Measurements from ENCODE around the gene WWP2.

- TF ChIP-seq, protein P1, sequence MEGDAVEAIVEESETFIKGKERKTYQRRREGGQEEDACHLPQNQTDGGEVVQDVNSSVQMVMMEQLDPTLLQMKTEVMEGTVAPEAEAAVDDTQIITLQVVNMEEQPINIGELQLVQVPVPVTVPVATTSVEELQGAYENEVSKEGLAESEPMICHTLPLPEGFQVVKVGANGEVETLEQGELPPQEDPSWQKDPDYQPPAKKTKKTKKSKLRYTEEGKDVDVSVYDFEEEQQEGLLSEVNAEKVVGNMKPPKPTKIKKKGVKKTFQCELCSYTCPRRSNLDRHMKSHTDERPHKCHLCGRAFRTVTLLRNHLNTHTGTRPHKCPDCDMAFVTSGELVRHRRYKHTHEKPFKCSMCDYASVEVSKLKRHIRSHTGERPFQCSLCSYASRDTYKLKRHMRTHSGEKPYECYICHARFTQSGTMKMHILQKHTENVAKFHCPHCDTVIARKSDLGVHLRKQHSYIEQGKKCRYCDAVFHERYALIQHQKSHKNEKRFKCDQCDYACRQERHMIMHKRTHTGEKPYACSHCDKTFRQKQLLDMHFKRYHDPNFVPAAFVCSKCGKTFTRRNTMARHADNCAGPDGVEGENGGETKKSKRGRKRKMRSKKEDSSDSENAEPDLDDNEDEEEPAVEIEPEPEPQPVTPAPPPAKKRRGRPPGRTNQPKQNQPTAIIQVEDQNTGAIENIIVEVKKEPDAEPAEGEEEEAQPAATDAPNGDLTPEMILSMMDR (IDR thresholded peaks at IDR 0.05): no peak
- TF ChIP-seq POLR2A (IDR thresholded peaks at IDR 0.05): no peak
These were observed 11.3 kb downstream of the WWP2 start for GRCh38 chr16:69773260-69773947.
